HepG2 (cell line): ENCODE results near the gene TRIP6. TPM values are rescaled to one million over a fixed set of nuclear protein-coding genes. Genes with fewer than 3 reads are reported as not detected.

Experiments
- ARNT ChIP-seq: fragments of 450-650 bp; IDR thresholded peaks from 2 replicates; pipeline ENCODE4 v1.6.1; 2017
- BHLHE40 ChIP-seq: IDR thresholded peaks from 2 replicates; pipeline ENCODE4 v1.6.1; 2011; ENCODE audit warnings: low read length, improper control_type of control experiment
- E2F1 ChIP-seq: sonication (generic); formaldehyde crosslinking; IDR thresholded peaks from 2 replicates; pipeline ENCODE4 v1.5.0; 2020; ENCODE audit warnings: missing genetic modification reagents
- HNF1A ChIP-seq, 2 experiments: sonication (generic) in 1 of 2; formaldehyde crosslinking in 1 of 2; IDR thresholded peaks; 2 replicates each; pipeline versions ENCODE4 v1.4.0 to v1.6.1; 2016 to 2020; ENCODE audit warnings: borderline replicate concordance in 1 of 2, low read depth in 1 of 2, mild to moderate bottlenecking in 1 of 2, missing genetic modification reagents in 1 of 2
- KLF16 ChIP-seq, 2 experiments: sonication (generic) in 1 of 2; formaldehyde crosslinking in 1 of 2; IDR thresholded peaks; 2 replicates each; pipeline versions ENCODE4 v1.6.1 to v1.8.0; 2016 to 2023; ENCODE audit warnings: missing genetic modification reagents in 2 of 2, missing compliant biosample characterization in 1 of 2
- KMT2B ChIP-seq: IDR thresholded peaks from 2 replicates; pipeline ENCODE4 v1.6.1; 2016; ENCODE audit warnings: missing genetic modification reagents, missing compliant biosample characterization
- SALL1 ChIP-seq: sonication (generic); formaldehyde crosslinking; IDR thresholded peaks from 2 replicates; pipeline ENCODE4 v1.8.0; 2022; ENCODE audit warnings: mild to moderate bottlenecking, missing genetic modification reagents
- SP1 ChIP-seq, 2 experiments: fragments of 450-650 bp in 1 of 2; sonication (generic) in 1 of 2; formaldehyde crosslinking in 1 of 2; IDR thresholded peaks; 2 replicates each; pipeline versions ENCODE4 v1.4.0 to v1.6.1; 2016 to 2020; ENCODE audit warnings: missing genetic modification reagents in 1 of 2
- THAP8 ChIP-seq: sonication (generic); formaldehyde crosslinking; IDR thresholded peaks from 2 replicates; pipeline ENCODE4 v1.5.1; 2020; ENCODE audit warnings: missing genetic modification reagents, mild to moderate bottlenecking, borderline replicate concordance
- ZNF263 ChIP-seq: sonication (generic); formaldehyde crosslinking; IDR thresholded peaks from 2 replicates; pipeline ENCODE4 v1.4.0; 2020; ENCODE audit warnings: missing genetic modification reagents
- ZNF281 ChIP-seq: sonication (generic); formaldehyde crosslinking; IDR thresholded peaks from 2 replicates; pipeline ENCODE4 v1.4.0; 2020; ENCODE audit warnings: missing genetic modification reagents, borderline replicate concordance
- ZNF362 ChIP-seq: sonication (generic); formaldehyde crosslinking; IDR thresholded peaks from 2 replicates; pipeline ENCODE4 v1.4.0; 2020; ENCODE audit warnings: missing genetic modification reagents, mild to moderate bottlenecking, borderline replicate concordance
- ZNF530 ChIP-seq: sonication (generic); formaldehyde crosslinking; IDR thresholded peaks from 2 replicates; pipeline ENCODE4 v1.5.0; 2020; ENCODE audit warnings: low read depth, mild to moderate bottlenecking, missing genetic modification reagents
- ZNF598 ChIP-seq: sonication (generic); formaldehyde crosslinking; IDR thresholded peaks from 2 replicates; pipeline ENCODE4 v1.5.1; 2020; ENCODE audit warnings: mild to moderate bottlenecking, missing genetic modification reagents, borderline replicate concordance
- ZNF652 ChIP-seq: IDR thresholded peaks from 2 replicates; pipeline ENCODE4 v1.6.1; 2016; ENCODE audit warnings: low read depth, borderline replicate concordance
- ZSCAN21 ChIP-seq: sonication (generic); formaldehyde crosslinking; IDR thresholded peaks from 2 replicates; pipeline ENCODE4 v1.8.0; 2022; ENCODE audit warnings: mild to moderate bottlenecking, missing genetic modification reagents, moderate library complexity, borderline replicate concordance
- polyA plus RNA-seq, 8 experiments: library from polyadenylated mRNA; depleted of rRNA in 3 of 8; stranded (reverse) in 7 of 8; unstranded in 1 of 8; fragments of >200 nt; fragmentation: Illumina TruSeq in 4 of 8; extraction: Trizol in 4 of 8; gene quantifications; 2 replicates each; pipeline versions ENCODE4 v1.2.1 to v1.2.3, GENCODE V29; 2011 to 2016; ENCODE audit warnings: low read depth in 4 of 8, missing spikeins in 1 of 8, mixed read lengths in 1 of 8; ENCODE audit not compliant: insufficient read depth in 1 of 8
- total RNA-seq, 5 experiments: library from RNA; depleted of rRNA; stranded (reverse); fragments of >200 nt; fragmentation: Illumina TruSeq; extraction: Trizol; gene quantifications; 2 replicates each; pipeline ENCODE4 v1.2.3, GENCODE V29; 2016; ENCODE audit warnings: low read depth in 1 of 5

TRIP6 gene
- total and polyA plus RNA-seq, 2 of the 13 experiments (the other 11 are each of a cell fraction or from before 2014, with no cell fraction given) = 0.34 to 0.38 TPM

- TF ChIP-seq ARNT = no peak
- no peak for TF ChIP-seq ZNF362 (CRISPR knock-in tag)
- TF ChIP-seq SALL1 = peak; percentile 25; the same call in 1 of the 2 replicates
- TF ChIP-seq KMT2B (CRISPR knock-in tag) = no peak
- TF ChIP-seq E2F1 (CRISPR knock-in tag) = no peak
- no peak for TF ChIP-seq ZNF281 (CRISPR knock-in tag)
- TF ChIP-seq KLF16 (CRISPR knock-in tag; IDR thresholded peaks at IDR 0.05) = 0 out of 4 replicates have a peak, but pooled peaks of 1 of the 2 experiments have one; percentile 13
- TF ChIP-seq SP1 (IDR thresholded peaks at IDR 0.05) = no peak
- TF ChIP-seq SP1 (CRISPR knock-in tag; IDR thresholded peaks at IDR 0.05) = no peak
- no peak for TF ChIP-seq BHLHE40
- no peak for TF ChIP-seq HNF1A (IDR thresholded peaks at IDR 0.05; ENCODE audit: low read depth)
- TF ChIP-seq HNF1A (CRISPR knock-in tag; IDR thresholded peaks at IDR 0.05; ENCODE audit: borderline replicate concordance) = no peak
- TF ChIP-seq THAP8 = no peak
- TF ChIP-seq ZNF598 (CRISPR knock-in tag) = no peak
- TF ChIP-seq ZNF263 (CRISPR knock-in tag) = no peak
- TF ChIP-seq ZSCAN21 (CRISPR knock-in tag) = no peak
- no peak for TF ChIP-seq ZNF652
- TF ChIP-seq ZNF530 (CRISPR knock-in tag) = no peak
Measured at GRCh38 chr7:100895956-100896731, 29.0 kb downstream of the TRIP6 start (continued).
